ENCODE results near the gene PLET1.

Gene PLET1

GRCh38 chr11:112223754-112224532 lies 36.7 kb downstream of the PLET1 start:
- no peak overlapping the region for H3K27ac ChIP-seq
- TF ChIP-seq CTCF (IDR thresholded peaks at IDR 0.05) (no peak), ZFX (IDR thresholded peaks at IDR 0.05; ENCODE audit: borderline replicate concordance) (no peak)

- no peak overlapping the region for H3K27ac ChIP-seq
- TF ChIP-seq CTCF (IDR thresholded peaks at IDR 0.05), result no peak
- TF ChIP-seq ZFX (IDR thresholded peaks at IDR 0.05; ENCODE audit: borderline replicate concordance), result no peak
These were observed 37.5 kb downstream of the PLET1 start for GRCh38 chr11:112223121-112223520.

DNA sequence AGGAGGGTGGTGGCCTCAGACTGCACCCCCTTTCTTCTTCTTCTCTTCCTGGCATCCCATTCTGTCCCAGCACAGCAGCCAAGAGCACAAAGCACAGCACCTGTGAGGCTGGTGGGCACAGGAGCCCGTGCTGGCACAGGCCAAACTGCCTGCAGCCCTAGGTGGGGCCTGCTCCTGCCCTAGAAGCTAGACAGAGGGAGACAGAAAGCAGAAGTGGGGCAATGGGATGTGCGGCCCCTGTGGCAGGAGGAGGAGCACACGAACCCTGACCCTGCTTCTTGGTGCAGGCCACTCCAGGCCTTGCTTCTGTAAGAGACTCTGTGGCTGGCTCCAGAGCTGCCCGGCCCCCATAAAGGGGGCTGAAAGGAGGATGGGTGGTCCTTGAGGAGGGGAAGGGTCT lies 38.4 kb downstream of the PLET1 start:
- H3K27ac ChIP-seq, result no peak overlapping the region
- TF ChIP-seq ZFX (IDR thresholded peaks at IDR 0.05; ENCODE audit: borderline replicate concordance), result no peak
- TF ChIP-seq CTCF (IDR thresholded peaks at IDR 0.05), result no peak

DNA sequence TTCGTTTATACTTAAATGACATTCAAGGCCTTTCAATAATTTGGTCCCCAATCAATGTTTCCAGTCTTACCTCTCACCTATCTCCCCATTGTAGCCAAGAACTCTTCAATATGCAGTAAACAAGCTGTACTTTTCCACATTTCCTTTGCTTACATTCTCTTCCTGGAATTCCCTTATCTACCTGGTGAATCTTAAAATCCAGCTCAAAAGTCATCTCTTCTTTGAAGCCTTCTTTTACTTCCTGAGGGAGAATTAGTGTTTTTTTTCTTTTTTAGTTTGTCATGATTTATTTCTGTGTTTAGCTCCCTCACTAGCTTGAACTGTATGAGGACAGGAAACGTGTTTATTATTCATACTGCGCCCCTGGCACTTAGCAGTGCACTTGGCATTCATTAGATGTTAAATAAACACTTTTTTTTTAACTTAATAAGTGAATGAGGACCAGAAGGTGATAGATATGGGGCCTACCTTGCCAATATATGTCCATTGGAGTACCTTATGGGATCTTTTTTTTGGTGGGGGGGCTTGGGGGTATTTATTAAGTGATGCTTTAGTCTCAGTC lies 39.3 kb downstream of the PLET1 start:
- TF ChIP-seq ZFX (IDR thresholded peaks at IDR 0.05; ENCODE audit: borderline replicate concordance) (no peak), CTCF (IDR thresholded peaks at IDR 0.05) (no peak)
- H3K27ac ChIP-seq, result no peak overlapping the region

GRCh38 chr11:112219476-112220232 lies 41.0 kb downstream of the PLET1 start:
- peak; percentile 76 for TF ChIP-seq CTCF (IDR thresholded peaks at IDR 0.05)
- TF ChIP-seq ZFX (IDR thresholded peaks at IDR 0.05; ENCODE audit: borderline replicate concordance), result no peak

GRCh38 chr11:112216561-112217105 lies 44.0 kb downstream of the PLET1 start:
- no peak overlapping the region for H3K27ac ChIP-seq
- TF ChIP-seq ZFX (IDR thresholded peaks at IDR 0.05; ENCODE audit: borderline replicate concordance), result no peak
- TF ChIP-seq CTCF (IDR thresholded peaks at IDR 0.05), result no peak

More at GRCh38 chr11:112219476-112220232, 41.0 kb downstream of the PLET1 start:
- no peak overlapping the region for H3K27ac ChIP-seq

All from 22Rv1 (cell line).